ENCODE measurements around the gene EFR3B. TPM values are rescaled to one million over a fixed set of nuclear protein-coding genes. Genes with fewer than 3 reads are reported as not detected.
"Not testable (repeated sequence)": the region's sequence is repeated elsewhere in the genome, so short reads cannot be mapped to it uniquely, and the experiment has no call there.

The EFR3B gene
- total and polyA plus RNA-seq, 9 donors, result 0.36 to 4.5 (median 1.4) TPM

- no peaks in the 10 kb centered on the region for H3K9me3 ChIP-seq
- no peaks in the 10 kb centered on the region for H3K36me3 ChIP-seq
- WGBS, 3 donors, result 93 to 96% (median 95%) methylated on average over 11 of the region's 11 CpGs
- DNase-seq, result no peak
- no peak for TF ChIP-seq POLR2A (IDR thresholded peaks at IDR 0.05)
- no peak for TF ChIP-seq EP300 (IDR thresholded peaks at IDR 0.05)
- TF ChIP-seq CTCF (IDR thresholded peaks at IDR 0.05), result no peak
- H3K27me3 ChIP-seq, result no peaks in the 10 kb centered on the region
- H3K4me1 ChIP-seq (ENCODE audit: insufficient read depth), result peaks cover 3% of the 10 kb centered on the region
- H3K27ac ChIP-seq, result no peak overlapping the region
- no peak overlapping the region for H3K4me3 ChIP-seq
- intact Hi-C loops (cut with DNase I), result no loop called here
Observed at GRCh38 chr2:25158096-25158852, 116.4 kb downstream of the EFR3B start.

- H3K4me3 ChIP-seq, result no peak overlapping the region
- intact Hi-C loops (cut with DNase I), result no loop called here
- H3K27ac ChIP-seq, result no peak overlapping the region
- no peaks in the 10 kb centered on the region for H3K27me3 ChIP-seq
- no peak for DNase-seq
- peaks cover 3% of the 10 kb centered on the region for H3K4me1 ChIP-seq (ENCODE audit: insufficient read depth)
- H3K9me3 ChIP-seq, result no peaks in the 10 kb centered on the region
- WGBS, 3 donors, result 49 to 65% (median 61%) methylated on average over 8 of the region's 8 CpGs
- no peak for TF ChIP-seq EP300 (IDR thresholded peaks at IDR 0.05)
- TF ChIP-seq POLR2A (IDR thresholded peaks at IDR 0.05), result no peak
- TF ChIP-seq CTCF (IDR thresholded peaks at IDR 0.05), result no peak
- H3K36me3 ChIP-seq, result no peaks in the 10 kb centered on the region
Observed at GRCh38 chr2:25159949-25160348, 118.1 kb downstream of the EFR3B start.

- WGBS, 3 donors, result 96 to 97% (median 96%) methylated on average over 10 of the region's 10 CpGs
- no peak for DNase-seq
- no peak overlapping the region for H3K4me3 ChIP-seq
- peaks cover 3% of the 10 kb centered on the region for H3K4me1 ChIP-seq (ENCODE audit: insufficient read depth)
- intact Hi-C loops (cut with DNase I), result no loop called here
- H3K27me3 ChIP-seq, result no peaks in the 10 kb centered on the region
- H3K9me3 ChIP-seq, result no peaks in the 10 kb centered on the region
- TF ChIP-seq POLR2A (IDR thresholded peaks at IDR 0.05), result no peak
- no peak for TF ChIP-seq CTCF (IDR thresholded peaks at IDR 0.05)
- no peak for TF ChIP-seq EP300 (IDR thresholded peaks at IDR 0.05)
- no peak overlapping the region for H3K27ac ChIP-seq
- no peaks in the 10 kb centered on the region for H3K36me3 ChIP-seq
Observed at GRCh38 chr2:25160376-25160775, 118.5 kb downstream of the EFR3B start.

GRCh38 chr2:25161055-25161781 is 119.3 kb downstream of the EFR3B start:
- DNase-seq, result peak; percentile 57 to 76 (median 60)
- WGBS, 3 donors, result 31 to 63% (median 37%) methylated on average over 48 to 69 of the region's 69 CpGs

GRCh38 chr2:25162061-25162460 is 120.2 kb downstream of the EFR3B start:
- WGBS, 3 donors, result 94 to 97% (median 95%) methylated on average over 7 of the region's 7 CpGs

More at GRCh38 chr2:25161055-25161781, 119.3 kb downstream of the EFR3B start:
- no peaks in the 10 kb centered on the region for H3K36me3 ChIP-seq
- peaks cover 3% of the 10 kb centered on the region for H3K4me1 ChIP-seq (ENCODE audit: insufficient read depth)
- intact Hi-C loops (cut with DNase I), result no loop called here
- H3K9me3 ChIP-seq, result no peaks in the 10 kb centered on the region
- TF ChIP-seq CTCF (IDR thresholded peaks at IDR 0.05) (no peak), EP300 (IDR thresholded peaks at IDR 0.05) (no peak), POLR2A (IDR thresholded peaks at IDR 0.05) (no peak)
- peak overlapping the region; percentile 37 for H3K4me3 ChIP-seq
- H3K27me3 ChIP-seq, result no peaks in the 10 kb centered on the region
- no peak overlapping the region for H3K27ac ChIP-seq

More at GRCh38 chr2:25162061-25162460, 120.2 kb downstream of the EFR3B start:
- H3K4me3 ChIP-seq; H3K9me3 ChIP-seq; H3K27ac ChIP-seq; H3K4me1 ChIP-seq (ENCODE audit: insufficient read depth); DNase-seq; H3K27me3 ChIP-seq; intact Hi-C loops (cut with DNase I); H3K36me3 ChIP-seq: not testable (repeated sequence)

Measured in ovary (tissue), 9 donors.